DND-41 (cell line): Measurements from ENCODE around the gene GPNMB.

Source experiments
- CTCF ChIP-seq: IDR thresholded peaks from 2 replicates; pipeline ENCODE4 v1.5.1; 2012; ENCODE audit warnings: borderline replicate concordance, low read length, moderate library complexity, mild to moderate bottlenecking; ENCODE audit not compliant: poor library complexity, severe bottlenecking; ENCODE audit errors: extremely low read depth
- EZH2 ChIP-seq: IDR thresholded peaks from 3 replicates; pipeline ENCODE4 v1.6.1; 2012; ENCODE audit warnings: borderline replicate concordance, low read depth, mild to moderate bottlenecking, moderate library complexity, low read length, inconsistent platforms; ENCODE audit not compliant: severe bottlenecking

GRCh38 chr7:23279819-23280525, 33.4 kb downstream of the GPNMB start:
- TF ChIP-seq CTCF = no peak
- TF ChIP-seq EZH2 = no peak
